Stimulated activated effector memory CD8-positive, alpha-beta T cell treated with anti-CD3 and anti-CD28 coated beads, Interleukin-12 subunit alpha, Interleukin-12 subunit beta, amount 100 ng/mL, for 72 hours (primary cell): ENCODE data around the gene MT1M.

Experiments used
- ATAC-seq: fragments of 150-1000 bp; cut with Tn5 transposase; 2 replicates; pipeline ENCODE4 v1.10.0; 2021
- DNase-seq, 2 donors: peaks; one replicate each; pipeline ENCODE4 v3.0.0; 2021 to 2022; ENCODE audit warnings: low spot score in 2 of 2
- H3K27ac Mint-ChIP-seq: one replicate; pipeline ENCODE4 v1.8.0; 2022; ENCODE audit warnings: mild to moderate bottlenecking, mixed read lengths
- H3K36me3 Mint-ChIP-seq: one replicate; pipeline ENCODE4 v1.8.0; 2022; ENCODE audit warnings: mild to moderate bottlenecking, mixed read lengths
- H3K4me1 Mint-ChIP-seq: one replicate; pipeline ENCODE4 v1.8.0; 2022; ENCODE audit warnings: mixed read lengths
- H3K4me3 Mint-ChIP-seq: one replicate; pipeline ENCODE4 v1.8.0; 2022; ENCODE audit warnings: mild to moderate bottlenecking, mixed read lengths
- H3K9me3 Mint-ChIP-seq: one replicate; pipeline ENCODE4 v1.8.0; 2022; ENCODE audit warnings: mixed read lengths

MT1M gene

GRCh38 chr16:56606071-56606475, 26.4 kb upstream of the MT1M start:
- no peaks in the 10 kb centered on the region for H3K9me3 Mint-ChIP-seq
- H3K4me3 Mint-ChIP-seq, result no peak overlapping the region
- DNase-seq (no peak), ATAC-seq (peak; percentile 40)
- no peak overlapping the region for H3K27ac Mint-ChIP-seq
- no peaks in the 10 kb centered on the region for H3K36me3 Mint-ChIP-seq
- peaks cover 42% of the 10 kb centered on the region for H3K4me1 Mint-ChIP-seq

GRCh38 chr16:56606476-56607108, 25.9 kb upstream of the MT1M start:
- ATAC-seq (no peak), DNase-seq (no peak)
- H3K4me3 Mint-ChIP-seq, result peak overlapping the region; percentile 36
- no peaks in the 10 kb centered on the region for H3K36me3 Mint-ChIP-seq
- no peaks in the 10 kb centered on the region for H3K9me3 Mint-ChIP-seq
- peak overlapping the region; percentile 79 for H3K27ac Mint-ChIP-seq
- H3K4me1 Mint-ChIP-seq, result peaks cover 47% of the 10 kb centered on the region

GRCh38 chr16:56607109-56607618, 25.3 kb upstream of the MT1M start:
- peak overlapping the region; percentile 79 for H3K27ac Mint-ChIP-seq
- peak overlapping the region; percentile 86 for H3K4me3 Mint-ChIP-seq
- no peaks in the 10 kb centered on the region for H3K9me3 Mint-ChIP-seq
- ATAC-seq (no peak), DNase-seq (no peak)
- H3K4me1 Mint-ChIP-seq, result peaks cover 48% of the 10 kb centered on the region
- no peaks in the 10 kb centered on the region for H3K36me3 Mint-ChIP-seq

- H3K36me3 Mint-ChIP-seq, result no peaks in the 10 kb centered on the region
- peak overlapping the region; percentile 86 for H3K4me3 Mint-ChIP-seq
- H3K4me1 Mint-ChIP-seq, result peaks cover 53% of the 10 kb centered on the region
- DNase-seq (no peak), ATAC-seq (no peak)
- peak overlapping the region; percentile 79 for H3K27ac Mint-ChIP-seq
- no peaks in the 10 kb centered on the region for H3K9me3 Mint-ChIP-seq
Measured at GRCh38 chr16:56607675-56608042, 24.8 kb upstream of the MT1M start.

- Mint-ChIP-seq H3K4me1 (peaks cover 54% of the 10 kb centered on the region), H3K36me3 (no peaks in the 10 kb centered on the region), H3K9me3 (no peaks in the 10 kb centered on the region), H3K27ac (peak within 1 kb of the TSS; percentile 79), H3K4me3 (peak within 1 kb of the TSS; percentile 86)
- DNase-seq (peak; percentile 65 to 92), ATAC-seq (peak; percentile 92)
Measured at GRCh38 chr16:56608043-56608875, 24.2 kb upstream of the MT1M start, which contains the start of gene MT2A. TSS of gene MT2A (plus strand) at chr16:56608584. CDS start at chr16:56608656, 72 bp downstream.

- peaks cover 59% of the 10 kb centered on the region for H3K4me1 Mint-ChIP-seq
- H3K36me3 Mint-ChIP-seq, result no peaks in the 10 kb centered on the region
- no peaks in the 10 kb centered on the region for H3K9me3 Mint-ChIP-seq
- peak in 1 of 2 donors; percentile 64 for DNase-seq
- H3K27ac Mint-ChIP-seq, result peak overlapping the region; percentile 60
- H3K4me3 Mint-ChIP-seq, result peak overlapping the region; percentile 86
- ATAC-seq, result no peak
Measured at GRCh38 chr16:56608876-56609462, 23.5 kb upstream of the MT1M start.

GRCh38 chr16:56609463-56609921, 23.0 kb upstream of the MT1M start:
- Mint-ChIP-seq H3K27ac (peak overlapping the region; percentile 60), H3K4me1 (peaks cover 64% of the 10 kb centered on the region), H3K9me3 (no peaks in the 10 kb centered on the region), H3K36me3 (no peaks in the 10 kb centered on the region), H3K4me3 (peak overlapping the region; percentile 86)
- ATAC-seq (peak; percentile 36), DNase-seq (peak in 1 of 2 donors; percentile 77)

GRCh38 chr16:56610017-56610608, 22.3 kb upstream of the MT1M start:
- DNase-seq (peak; percentile 49 to 87), ATAC-seq (peak; percentile 61)
- peak overlapping the region; percentile 60 for H3K27ac Mint-ChIP-seq
- H3K4me3 Mint-ChIP-seq, result peak overlapping the region; percentile 86
- H3K4me1 Mint-ChIP-seq, result peaks cover 70% of the 10 kb centered on the region
- no peaks in the 10 kb centered on the region for H3K9me3 Mint-ChIP-seq
- H3K36me3 Mint-ChIP-seq, result no peaks in the 10 kb centered on the region

GRCh38 chr16:56610609-56611111, 21.8 kb upstream of the MT1M start:
- no peak for ATAC-seq

GRCh38 chr16:56611281-56611833, 21.1 kb upstream of the MT1M start:
- H3K4me3 Mint-ChIP-seq, result peak overlapping the region; percentile 52
- peaks cover 71% of the 10 kb centered on the region for H3K4me1 Mint-ChIP-seq
- DNase-seq (no peak), ATAC-seq (no peak)
- H3K9me3 Mint-ChIP-seq, result no peaks in the 10 kb centered on the region
- no peaks in the 10 kb centered on the region for H3K36me3 Mint-ChIP-seq
- H3K27ac Mint-ChIP-seq, result peak overlapping the region; percentile 70

More at GRCh38 chr16:56610609-56611111, 21.8 kb upstream of the MT1M start:
- H3K27ac Mint-ChIP-seq, result peak overlapping the region; percentile 70
- H3K4me1 Mint-ChIP-seq, result peaks cover 73% of the 10 kb centered on the region
- peak overlapping the region; percentile 86 for H3K4me3 Mint-ChIP-seq
- no peaks in the 10 kb centered on the region for H3K36me3 Mint-ChIP-seq
- no peak for DNase-seq
- H3K9me3 Mint-ChIP-seq, result no peaks in the 10 kb centered on the region

- Mint-ChIP-seq H3K4me1 (peaks cover 65% of the 10 kb centered on the region), H3K27ac (peak overlapping the region; percentile 26)
Measured at GRCh38 chr16:56613706-56614105, 18.8 kb upstream of the MT1M start.

GRCh38 chr16:56614549-56614991, 17.9 kb upstream of the MT1M start:
- Mint-ChIP-seq H3K4me3 (peak overlapping the region; percentile 14), H3K27ac (peak overlapping the region; percentile 26), H3K36me3 (no peaks in the 10 kb centered on the region), H3K9me3 (no peaks in the 10 kb centered on the region), H3K4me1 (peaks cover 56% of the 10 kb centered on the region)
- DNase-seq (no peak), ATAC-seq (peak; percentile 92)

More at GRCh38 chr16:56613706-56614105, 18.8 kb upstream of the MT1M start:
- DNase-seq (no peak), ATAC-seq (no peak)
- Mint-ChIP-seq H3K4me3 (no peak overlapping the region), H3K36me3 (no peaks in the 10 kb centered on the region), H3K9me3 (no peaks in the 10 kb centered on the region)

GRCh38 chr16:56615353-56615752, 17.1 kb upstream of the MT1M start:
- H3K27ac Mint-ChIP-seq, result no peak overlapping the region
- H3K36me3 Mint-ChIP-seq, result no peaks in the 10 kb centered on the region
- DNase-seq (no peak), ATAC-seq (no peak)
- H3K9me3 Mint-ChIP-seq, result no peaks in the 10 kb centered on the region
- peaks cover 49% of the 10 kb centered on the region for H3K4me1 Mint-ChIP-seq
- no peak overlapping the region for H3K4me3 Mint-ChIP-seq

GRCh38 chr16:56616608-56617211, 15.7 kb upstream of the MT1M start:
- no peaks in the 10 kb centered on the region for H3K36me3 Mint-ChIP-seq
- H3K9me3 Mint-ChIP-seq, result no peaks in the 10 kb centered on the region
- peak overlapping the region; percentile 42 for H3K4me3 Mint-ChIP-seq
- no peak for ATAC-seq
- no peak overlapping the region for H3K27ac Mint-ChIP-seq
- no peak for DNase-seq
- H3K4me1 Mint-ChIP-seq, result peaks cover 36% of the 10 kb centered on the region
